ENCODE data around the gene STAT4.

The STAT4 gene

GRCh38 chr2:191037351-191037750 lies 113.4 kb downstream of the STAT4 start:
- TF ChIP-seq ZNF169 (tag by site-specific recombination; IDR thresholded peaks at IDR 0.05) (no peak), ZNF138 (tag by site-specific recombination; IDR thresholded peaks at IDR 0.05; ENCODE audit: borderline replicate concordance) (no peak), RBAK (tag by site-specific recombination; IDR thresholded peaks at IDR 0.05) (no peak), PRDM4 (tag by site-specific recombination; IDR thresholded peaks at IDR 0.05) (no peak), ZNF19 (tag by site-specific recombination; IDR thresholded peaks at IDR 0.05; ENCODE audit: low read depth) (no peak), ZNF18 (tag by site-specific recombination; IDR thresholded peaks at IDR 0.05) (no peak), ZBTB7A (tag by site-specific recombination; IDR thresholded peaks at IDR 0.05; ENCODE audit: low read depth) (no peak), ZNF239 (tag by site-specific recombination; IDR thresholded peaks at IDR 0.05) (no peak)
- ChIA-PET CTCF (interaction anchor here (0.8 kb wide), 1 partner anchor 128 kb away, joined by 3 read pairs; no protein-coding TSS in a partner anchor), POLR2A (no interaction called here)

GRCh38 chr2:191036363-191036762 lies 114.4 kb downstream of the STAT4 start:
- H3K9me3 ChIP-seq (ENCODE audit: control insufficient read depth, insufficient read depth, low read depth, low read length): no peaks in the 10 kb centered on the region
- POLR2A ChIA-PET: interaction anchor here (1.2 kb wide), 1 partner anchor 16 kb away, joined by 4 read pairs; no protein-coding TSS in a partner anchor
- CTCF ChIA-PET: interaction anchor here (0.6 to 2.0 kb wide), 2 partner anchors 16 to 311 kb away, joined by 3 to 8 read pairs; no protein-coding TSS in a partner anchor
- no peak overlapping the region for H3K4me3 ChIP-seq (ENCODE audit: low read depth, low read length)
- TF ChIP-seq ZBTB20 (tag by site-specific recombination; IDR thresholded peaks at IDR 0.05) (no peak), PRDM2 (tag by site-specific recombination; IDR thresholded peaks at IDR 0.05; ENCODE audit: borderline replicate concordance) (no peak), ZNF366 (tag by site-specific recombination; conservative IDR thresholded peaks at IDR 0.05) (no peak), ZNF76 (tag by site-specific recombination; IDR thresholded peaks at IDR 0.05; ENCODE audit: borderline replicate concordance, low read depth) (no peak), ZNF138 (tag by site-specific recombination; IDR thresholded peaks at IDR 0.05; ENCODE audit: borderline replicate concordance) (no peak), ZNF354C (tag by site-specific recombination; IDR thresholded peaks at IDR 0.05; ENCODE audit: borderline replicate concordance, low read depth) (no peak), ZBTB26 (tag by site-specific recombination; optimal IDR thresholded peaks at IDR 0.05) (no peak)
- H3K4me1 ChIP-seq (ENCODE audit: control insufficient read depth, insufficient read depth, low read length): peaks cover 3% of the 10 kb centered on the region; the same call in 1 of the 2 replicates
- H3K27ac ChIP-seq (ENCODE audit: extremely low read depth, low read depth, low read length): no peak overlapping the region
- no peaks in the 10 kb centered on the region for H3K36me3 ChIP-seq (ENCODE audit: control insufficient read depth in 2 of 2, insufficient read depth in 1 of 2, low read length in 2 of 2)

More at GRCh38 chr2:191037351-191037750, 113.4 kb downstream of the STAT4 start:
- Histone ChIP-seq H3K4me3 (ENCODE audit: low read depth, low read length) (no peak overlapping the region), H3K9me3 (ENCODE audit: control insufficient read depth, insufficient read depth, low read depth, low read length) (no peaks in the 10 kb centered on the region), H3K27ac (ENCODE audit: extremely low read depth, low read depth, low read length) (no peak overlapping the region), H3K36me3 (ENCODE audit: control insufficient read depth in 2 of 2, insufficient read depth in 1 of 2, low read length in 2 of 2) (no peaks in the 10 kb centered on the region), H3K4me1 (ENCODE audit: control insufficient read depth, insufficient read depth, low read length) (peaks cover 3% of the 10 kb centered on the region; the same call in 1 of the 2 replicates)

All from HEK293 (cell line).